HepG2 (cell line): ENCODE results near the gene USP38. TPM values are rescaled to one million over a fixed set of nuclear protein-coding genes. Genes with fewer than 3 reads are reported as not detected.
A peak's percentile ranks its signal among the peaks of the same experiment; 100 is the strongest.

ENCODE experiments used
- AFF4 ChIP-seq: sonication (generic); formaldehyde crosslinking; IDR thresholded peaks from 2 replicates; pipeline ENCODE4 v1.4.0; 2020; ENCODE audit warnings: missing genetic modification reagents
- CHD2 ChIP-seq: IDR thresholded peaks from 2 replicates; pipeline ENCODE4 v1.6.1; 2011; ENCODE audit warnings: low read depth, low read length, improper control_type of control experiment
- GABPB1 ChIP-seq: IDR thresholded peaks from 2 replicates; pipeline ENCODE4 v1.6.1; 2016; ENCODE audit warnings: mild to moderate bottlenecking, missing genetic modification reagents, moderate library complexity, missing compliant biosample characterization
- HIVEP1 ChIP-seq: sonication (generic); formaldehyde crosslinking; IDR thresholded peaks from 2 replicates; pipeline ENCODE4 v1.4.0; 2020; ENCODE audit warnings: mild to moderate bottlenecking, missing genetic modification reagents
- KMT2B ChIP-seq: IDR thresholded peaks from 2 replicates; pipeline ENCODE4 v1.6.1; 2016; ENCODE audit warnings: missing genetic modification reagents, missing compliant biosample characterization
- MED8 ChIP-seq: sonication (generic); formaldehyde crosslinking; IDR thresholded peaks from 2 replicates; pipeline ENCODE4 v1.8.1; 2023; ENCODE audit warnings: mild to moderate bottlenecking, missing genetic modification reagents; ENCODE audit not compliant: insufficient replicate concordance
- PLSCR1 ChIP-seq: sonication (generic); formaldehyde crosslinking; IDR thresholded peaks from 2 replicates; pipeline ENCODE4 v1.5.0; 2020; ENCODE audit warnings: missing genetic modification reagents, mild to moderate bottlenecking, borderline replicate concordance
- TAF1 ChIP-seq: sonication (generic); formaldehyde crosslinking; IDR thresholded peaks from 2 replicates; pipeline ENCODE4 v1.4.0; 2020; ENCODE audit warnings: missing genetic modification reagents
- TBL1XR1 ChIP-seq: fragments of 150-350 bp; IDR thresholded peaks from 2 replicates; pipeline ENCODE4 v1.6.1; 2014; ENCODE audit warnings: borderline replicate concordance, low read length; ENCODE audit not compliant: partially characterized antibody
- ZBTB1 ChIP-seq: sonication (generic); formaldehyde crosslinking; IDR thresholded peaks from 2 replicates; pipeline ENCODE4 v1.4.0; 2020; ENCODE audit warnings: missing genetic modification reagents, borderline replicate concordance
- ZBTB34 ChIP-seq: sonication (generic); formaldehyde crosslinking; IDR thresholded peaks from 2 replicates; pipeline ENCODE4 v1.8.0; 2022; ENCODE audit warnings: mild to moderate bottlenecking, missing genetic modification reagents
- ZMYM3 ChIP-seq: sonication (generic); formaldehyde crosslinking; IDR thresholded peaks from 2 replicates; pipeline ENCODE4 v1.5.1; 2020; ENCODE audit warnings: mild to moderate bottlenecking, missing genetic modification reagents
- ZNF317 ChIP-seq: sonication (generic); formaldehyde crosslinking; IDR thresholded peaks from 2 replicates; pipeline ENCODE4 v1.5.0; 2020; ENCODE audit warnings: mild to moderate bottlenecking, missing genetic modification reagents
- ZNF44 ChIP-seq: sonication (generic); formaldehyde crosslinking; IDR thresholded peaks from 2 replicates; pipeline ENCODE4 v1.5.1; 2020; ENCODE audit warnings: mild to moderate bottlenecking, missing genetic modification reagents
- ZNF792 ChIP-seq: IDR thresholded peaks from 2 replicates; pipeline ENCODE4 v1.6.1; 2016
- polyA plus RNA-seq, 8 experiments: library from polyadenylated mRNA; depleted of rRNA in 3 of 8; stranded (reverse) in 7 of 8; unstranded in 1 of 8; fragments of >200 nt; fragmentation: Illumina TruSeq in 4 of 8; extraction: Trizol in 4 of 8; gene quantifications; 2 replicates each; pipeline versions ENCODE4 v1.2.1 to v1.2.3, GENCODE V29; 2011 to 2016; ENCODE audit warnings: low read depth in 4 of 8, missing spikeins in 1 of 8, mixed read lengths in 1 of 8; ENCODE audit not compliant: insufficient read depth in 1 of 8
- total RNA-seq, 5 experiments: library from RNA; depleted of rRNA; stranded (reverse); fragments of >200 nt; fragmentation: Illumina TruSeq; extraction: Trizol; gene quantifications; 2 replicates each; pipeline ENCODE4 v1.2.3, GENCODE V29; 2016; ENCODE audit warnings: low read depth in 1 of 5
- TF ChIP-seq, protein P1 (sequence below), 2 experiments: sonication (generic) in 1 of 2; formaldehyde crosslinking in 1 of 2; IDR thresholded peaks; 2 replicates each; pipeline versions ENCODE4 v1.6.1 to v1.9.0; 2014 to 2022; ENCODE audit warnings: antibody characterized with exemption in 1 of 2, borderline replicate concordance in 1 of 2, inconsistent platforms in 1 of 2, low read depth in 1 of 2, missing genetic modification reagents in 1 of 2

The USP38 gene
- total and polyA plus RNA-seq, 2 of the 13 experiments (the other 11 are each of a cell fraction or from before 2014, with no cell fraction given): 4.5 to 11.8 TPM

DNA sequence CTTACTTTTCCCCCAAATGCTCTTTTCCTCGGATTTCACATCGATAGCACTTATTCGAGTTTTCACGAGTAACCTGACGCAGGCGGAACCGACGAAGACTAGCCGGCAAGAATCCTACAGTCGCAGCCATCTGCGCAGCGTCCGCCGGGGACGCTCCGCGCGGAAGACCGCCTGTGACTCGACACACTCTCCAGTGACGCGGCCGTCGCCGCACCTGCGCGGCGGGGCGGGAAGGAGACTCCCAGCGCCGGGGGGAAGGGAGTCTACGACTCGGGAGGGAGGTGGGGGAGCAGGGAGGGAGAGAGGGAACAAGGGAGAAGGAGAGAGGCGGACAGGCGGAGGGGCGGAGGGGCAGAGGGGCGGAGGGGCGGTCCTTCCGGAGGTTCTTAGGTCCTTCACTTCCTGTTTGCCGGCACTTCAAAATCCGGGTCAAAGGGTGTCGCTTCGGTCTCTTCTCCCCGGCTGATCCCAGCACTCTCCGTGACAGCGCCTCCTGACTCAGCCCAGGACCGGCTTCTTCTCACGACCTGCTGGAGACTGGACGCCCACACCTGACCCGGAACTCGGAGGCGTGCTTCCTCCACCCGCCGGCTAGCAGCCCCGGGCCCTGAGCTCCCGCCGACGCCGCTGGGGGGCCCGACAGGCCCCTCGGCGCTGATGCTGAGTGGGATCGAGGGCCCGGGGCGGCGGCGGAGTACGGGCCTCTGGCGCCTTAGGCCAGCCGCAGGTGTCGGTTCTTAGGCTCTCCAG, at the start of gene USP38 (continued):
- TF ChIP-seq PLSCR1 (CRISPR knock-in tag) (no peak), MED8 (CRISPR knock-in tag) (peak; percentile 6), GABPB1 (CRISPR knock-in tag) (peak; percentile 93), ZMYM3 (CRISPR knock-in tag) (no peak), HIVEP1 (CRISPR knock-in tag) (peak; percentile 30; the same call in 1 of the 2 replicates), AFF4 (CRISPR knock-in tag) (no peak), CHD2 (0 out of 2 replicates have a peak, but pooled peaks have one; percentile 32), ZBTB34 (CRISPR knock-in tag) (no peak), TBL1XR1 (no peak), ZNF317 (CRISPR knock-in tag) (peak; percentile 29; the same call in 1 of the 2 replicates), TAF1 (CRISPR knock-in tag) (peak; percentile 80), ZNF792 (0 out of 2 replicates have a peak, but pooled peaks have one; percentile 4), ZNF44 (peak; percentile 79), ZBTB1 (CRISPR knock-in tag) (no peak), KMT2B (CRISPR knock-in tag) (peak; percentile 69; the same call in 1 of the 2 replicates)
- TF ChIP-seq, protein P1, sequence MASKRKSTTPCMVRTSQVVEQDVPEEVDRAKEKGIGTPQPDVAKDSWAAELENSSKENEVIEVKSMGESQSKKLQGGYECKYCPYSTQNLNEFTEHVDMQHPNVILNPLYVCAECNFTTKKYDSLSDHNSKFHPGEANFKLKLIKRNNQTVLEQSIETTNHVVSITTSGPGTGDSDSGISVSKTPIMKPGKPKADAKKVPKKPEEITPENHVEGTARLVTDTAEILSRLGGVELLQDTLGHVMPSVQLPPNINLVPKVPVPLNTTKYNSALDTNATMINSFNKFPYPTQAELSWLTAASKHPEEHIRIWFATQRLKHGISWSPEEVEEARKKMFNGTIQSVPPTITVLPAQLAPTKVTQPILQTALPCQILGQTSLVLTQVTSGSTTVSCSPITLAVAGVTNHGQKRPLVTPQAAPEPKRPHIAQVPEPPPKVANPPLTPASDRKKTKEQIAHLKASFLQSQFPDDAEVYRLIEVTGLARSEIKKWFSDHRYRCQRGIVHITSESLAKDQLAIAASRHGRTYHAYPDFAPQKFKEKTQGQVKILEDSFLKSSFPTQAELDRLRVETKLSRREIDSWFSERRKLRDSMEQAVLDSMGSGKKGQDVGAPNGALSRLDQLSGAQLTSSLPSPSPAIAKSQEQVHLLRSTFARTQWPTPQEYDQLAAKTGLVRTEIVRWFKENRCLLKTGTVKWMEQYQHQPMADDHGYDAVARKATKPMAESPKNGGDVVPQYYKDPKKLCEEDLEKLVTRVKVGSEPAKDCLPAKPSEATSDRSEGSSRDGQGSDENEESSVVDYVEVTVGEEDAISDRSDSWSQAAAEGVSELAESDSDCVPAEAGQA (IDR thresholded peaks at IDR 0.05; ENCODE audit: low read depth): peak; percentile 60; the same call in 1 of the 2 replicates
- TF ChIP-seq, protein P1 (CRISPR knock-in tag; IDR thresholded peaks at IDR 0.05; ENCODE audit: borderline replicate concordance): 0 out of 2 replicates have a peak, but pooled peaks have one; percentile 23
